ENCODE measurements around the gene ZNF609.

DNA sequence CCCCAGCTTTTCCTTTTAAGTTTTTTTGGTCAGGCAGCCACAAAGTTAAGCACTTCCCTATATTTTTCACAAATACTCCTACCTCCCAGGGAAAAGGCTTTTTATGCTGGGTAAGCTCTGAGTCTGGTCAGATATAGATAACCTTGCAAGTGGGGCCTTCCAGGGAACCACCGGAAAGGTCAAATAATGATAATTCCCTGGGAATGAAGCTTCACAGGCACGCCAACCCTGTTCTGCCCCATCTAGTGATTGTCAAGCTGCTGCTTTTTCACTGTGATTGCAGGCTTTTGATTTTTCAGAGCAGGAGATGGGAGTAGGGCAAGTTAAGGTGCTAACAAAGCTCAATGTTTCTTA, 121.0 kb downstream of the ZNF609 start:
- TF ChIP-seq POLR2A (IDR thresholded peaks at IDR 0.05): no peak
- TF ChIP-seq, protein P1, sequence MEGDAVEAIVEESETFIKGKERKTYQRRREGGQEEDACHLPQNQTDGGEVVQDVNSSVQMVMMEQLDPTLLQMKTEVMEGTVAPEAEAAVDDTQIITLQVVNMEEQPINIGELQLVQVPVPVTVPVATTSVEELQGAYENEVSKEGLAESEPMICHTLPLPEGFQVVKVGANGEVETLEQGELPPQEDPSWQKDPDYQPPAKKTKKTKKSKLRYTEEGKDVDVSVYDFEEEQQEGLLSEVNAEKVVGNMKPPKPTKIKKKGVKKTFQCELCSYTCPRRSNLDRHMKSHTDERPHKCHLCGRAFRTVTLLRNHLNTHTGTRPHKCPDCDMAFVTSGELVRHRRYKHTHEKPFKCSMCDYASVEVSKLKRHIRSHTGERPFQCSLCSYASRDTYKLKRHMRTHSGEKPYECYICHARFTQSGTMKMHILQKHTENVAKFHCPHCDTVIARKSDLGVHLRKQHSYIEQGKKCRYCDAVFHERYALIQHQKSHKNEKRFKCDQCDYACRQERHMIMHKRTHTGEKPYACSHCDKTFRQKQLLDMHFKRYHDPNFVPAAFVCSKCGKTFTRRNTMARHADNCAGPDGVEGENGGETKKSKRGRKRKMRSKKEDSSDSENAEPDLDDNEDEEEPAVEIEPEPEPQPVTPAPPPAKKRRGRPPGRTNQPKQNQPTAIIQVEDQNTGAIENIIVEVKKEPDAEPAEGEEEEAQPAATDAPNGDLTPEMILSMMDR (IDR thresholded peaks at IDR 0.05): no peak

All from body of pancreas (tissue), 4 donors.